CD14-positive monocyte (primary cell): ENCODE measurements around the gene CHMP4A. TPM values are rescaled to one million over a fixed set of nuclear protein-coding genes. Genes with fewer than 3 reads are reported as not detected.
A peak's percentile ranks its signal among the peaks of the same experiment; 100 is the strongest.

Experiments used
- DNase-seq, 3 donors: peaks; one replicate each; pipeline ENCODE4 v3.0.0-alpha.2; 2011 to 2022
- H2AFZ ChIP-seq: 2 replicates; pipeline ENCODE4 v1.6.0; 2012; ENCODE audit warnings: mild to moderate bottlenecking, low read depth, low read length, inconsistent platforms; ENCODE audit not compliant: insufficient read depth, poor library complexity, severe bottlenecking
- H3K27ac ChIP-seq, 2 donors: 1 replicate in 1 of 2; 2 replicates in 1 of 2; pipeline ENCODE4 v1.5.1; 2012 to 2013; ENCODE audit warnings: low read length in 2 of 2, control low read depth in 1 of 2, inconsistent platforms in 1 of 2, low read depth in 1 of 2, mild to moderate bottlenecking in 1 of 2
- H3K27me3 ChIP-seq, 2 donors: one replicate each; pipeline versions ENCODE4 v1.6.0 to v1.6.1; 2011 to 2013; ENCODE audit warnings: low read length in 2 of 2; ENCODE audit not compliant: control insufficient read depth in 2 of 2, insufficient read depth in 2 of 2
- H3K36me3 ChIP-seq, 2 donors: replicated peaks in 1 of 2; 1 replicate in 1 of 2; 2 replicates in 1 of 2; pipeline versions ENCODE4 v1.5.1 to v1.6.1; 2012 to 2013; ENCODE audit warnings: low read length in 2 of 2, control low read depth in 1 of 2, inconsistent platforms in 1 of 2, mild to moderate bottlenecking in 1 of 2; ENCODE audit not compliant: insufficient read depth in 2 of 2, control insufficient read depth in 1 of 2
- H3K4me1 ChIP-seq, 2 donors: 1 replicate in 1 of 2; 2 replicates in 1 of 2; pipeline versions ENCODE4 v1.5.1 to v1.6.1; 2012 to 2013; ENCODE audit warnings: low read length in 2 of 2, control low read depth in 1 of 2, inconsistent platforms in 1 of 2, mild to moderate bottlenecking in 1 of 2, moderate library complexity in 1 of 2; ENCODE audit not compliant: insufficient read depth in 2 of 2, control insufficient read depth in 1 of 2
- H3K4me2 ChIP-seq: replicated peaks from 2 replicates; pipeline ENCODE3; 2012; ENCODE audit warnings: low read length, moderate library complexity, mild to moderate bottlenecking; ENCODE audit not compliant: poor library complexity, severe bottlenecking; ENCODE audit errors: extremely low read depth
- H3K4me3 ChIP-seq, 3 experiments: fragments of 200-600 bp in 1 of 3; sonication (generic) in 1 of 3; replicated peaks in 1 of 3; 1 replicate in 2 of 3; 2 replicates in 1 of 3; pipeline ENCODE4 v1.5.1; 2011 to 2013; ENCODE audit warnings: low read length in 3 of 3, mild to moderate bottlenecking in 3 of 3, control low read depth in 2 of 3, low read depth in 2 of 3, inconsistent platforms in 1 of 3, moderate library complexity in 1 of 3
- H3K79me2 ChIP-seq: 2 replicates; pipeline ENCODE4 v1.6.0; 2012; ENCODE audit warnings: mild to moderate bottlenecking, control low read depth, inconsistent platforms, low read length, moderate library complexity; ENCODE audit not compliant: insufficient read depth
- H3K9ac ChIP-seq: 2 replicates; pipeline ENCODE4 v1.6.0; 2017; ENCODE audit warnings: low read length, mild to moderate bottlenecking; ENCODE audit not compliant: insufficient read depth, poor library complexity, severe bottlenecking
- H3K9me3 ChIP-seq, 2 donors: replicated peaks in 1 of 2; 1 replicate in 1 of 2; 2 replicates in 1 of 2; pipeline versions ENCODE4 v1.5.1 to v1.6.1; 2012 to 2013; ENCODE audit warnings: low read length in 2 of 2, control low read depth in 1 of 2; ENCODE audit not compliant: control insufficient read depth in 1 of 2, insufficient read depth in 1 of 2
- H4K20me1 ChIP-seq: 2 replicates; pipeline ENCODE4 v1.6.0; 2012; ENCODE audit warnings: mild to moderate bottlenecking, low read length, control low read depth, moderate library complexity; ENCODE audit not compliant: insufficient read depth
- H3K27ac Mint-ChIP-seq, 7 donors: one replicate each; pipeline ENCODE4 v1.8.0; 2020; ENCODE audit warnings: mild to moderate bottlenecking in 7 of 7, mixed read lengths in 7 of 7, moderate library complexity in 6 of 7, inconsistent platforms in 2 of 7
- H3K27me3 Mint-ChIP-seq, 3 donors: one replicate each; pipeline ENCODE4 v1.8.0; 2021 to 2022; ENCODE audit warnings: low read depth in 3 of 3, mild to moderate bottlenecking in 3 of 3, mixed read lengths in 3 of 3, moderate library complexity in 3 of 3, inconsistent platforms in 1 of 3
- H3K36me3 Mint-ChIP-seq, 2 donors: one replicate each; pipeline ENCODE4 v1.8.0; 2020; ENCODE audit warnings: mixed read lengths in 2 of 2, inconsistent platforms in 1 of 2, mild to moderate bottlenecking in 1 of 2
- H3K4me1 Mint-ChIP-seq: one replicate; pipeline ENCODE4 v1.8.0; 2020; ENCODE audit warnings: mild to moderate bottlenecking, mixed read lengths
- H3K4me3 Mint-ChIP-seq, 2 donors: one replicate each; pipeline ENCODE4 v1.8.0; 2020; ENCODE audit warnings: mild to moderate bottlenecking in 2 of 2, mixed read lengths in 2 of 2, moderate library complexity in 1 of 2
- H3K9me3 Mint-ChIP-seq, 7 donors: one replicate each; pipeline ENCODE4 v1.8.0; 2020 to 2022; ENCODE audit warnings: mixed read lengths in 7 of 7, mild to moderate bottlenecking in 6 of 7, moderate library complexity in 6 of 7, inconsistent platforms in 2 of 7
- CTCF ChIP-seq: fragments of 200-600 bp; IDR thresholded peaks from one replicate; pipeline ENCODE4 v1.8.0; 2022; ENCODE audit warnings: antibody characterized with exemption, mild to moderate bottlenecking
- WGBS: methylation state at CpG from one replicate; pipeline ENCODE4 v1.1.5; 2013; ENCODE audit warnings: missing lambda C conversion rate; ENCODE audit not compliant: insufficient coverage; 5-methylcytosine and 5-hydroxymethylcytosine counted together
- intact Hi-C, 2 donors: fragments of 100-400 bp; cut with micrococcal nuclease; formaldehyde crosslinking; loops; one replicate each; pipeline versions ENCODE4 v1.15.0 to v1.15.1; 2023
- polyA plus RNA-seq, 3 donors: library from polyadenylated mRNA; depleted of rRNA in 1 of 3; unstranded in 2 of 3; stranded (reverse) in 1 of 3; fragments of 300-500 nt in 2 of 3; fragments of >200 nt in 1 of 3; fragmentation: Illumina TruSeq in 2 of 3; gene quantifications; 1 replicate in 2 of 3; 2 replicates in 1 of 3; pipeline ENCODE4 v1.2.3, GENCODE V29; 2012 to 2021

The CHMP4A gene
- polyA plus RNA-seq, 3 donors = 99.0 to 128 (median 102) TPM

- Histone ChIP-seq H3K9me3 (no peaks in the 10 kb centered on the region), H3K27me3 (no peaks in the 10 kb centered on the region), H2AFZ (peak within 1 kb of the TSS; percentile 46), H3K4me3 (peak within 1 kb of the TSS in 2 of 3 experiments; percentile 11 to 68), H3K27ac (no peak within 1 kb of the TSS), H4K20me1 (peaks cover 40% of the 10 kb centered on the region), H3K4me1 (peaks cover 32 to 41% of the 10 kb centered on the region in 2 donors), H3K36me3 (peaks cover 33 to 61% of the 10 kb centered on the region in 2 donors), H3K79me2 (no peaks in the 10 kb centered on the region), H3K4me2 (peak within 1 kb of the TSS; percentile 71), H3K9ac (peak within 1 kb of the TSS; percentile 17)
- Mint-ChIP-seq H3K4me1 (peaks cover 42% of the 10 kb centered on the region), H3K27me3 (peaks cover 10 to 19% (median 16%) of the 10 kb centered on the region in 3 donors), H3K27ac (peak within 1 kb of the TSS in 6 of 7 donors; percentile 45 to 89 (median 78)), H3K4me3 (peak within 1 kb of the TSS; percentile 75 to 86), H3K36me3 (peaks cover 61 to 79% of the 10 kb centered on the region in 2 donors), H3K9me3 (peaks cover 0 to 2% (median 0%) of the 10 kb centered on the region in 7 donors)
- DNase-seq = peak; percentile 61 to 68 (median 65)
- TF ChIP-seq CTCF = no peak
- 7% methylated on average over 52 of the region's 63 CpGs for WGBS
- intact Hi-C loops = no loop called here
Measured at GRCh38 chr14:24171422-24172260, 41.6 kb downstream of the CHMP4A start, which contains the start of gene REC8. Gene REC8, plus strand, starts transcription at chr14:24172080. Its CDS starts 473 bp downstream, at chr14:24172553.

- H3K4me3 Mint-ChIP-seq = no peak overlapping the region
- Histone ChIP-seq H3K79me2 (peaks cover 23% of the 10 kb centered on the region), H3K27me3 (no peaks in the 10 kb centered on the region), H4K20me1 (peaks cover 72% of the 10 kb centered on the region), H3K9me3 (no peaks in the 10 kb centered on the region), H3K36me3 (peaks cover 62 to 71% of the 10 kb centered on the region in 2 donors), H3K27ac (peak overlapping the region; percentile 26 to 59), H2AFZ (no peak overlapping the region), H3K4me1 (peaks cover 58 to 81% of the 10 kb centered on the region in 2 donors), H3K4me3 (no peak overlapping the region), H3K4me2 (no peak overlapping the region), H3K9ac (no peak overlapping the region)
- H3K27ac Mint-ChIP-seq = peak overlapping the region; percentile 8 to 81 (median 71)
- peaks cover 0 to 2% (median 0%) of the 10 kb centered on the region in 7 donors for H3K9me3 Mint-ChIP-seq
- 69% methylated on average over 3 of the region's 3 CpGs for WGBS
- peaks cover 6 to 17% (median 16%) of the 10 kb centered on the region in 3 donors for H3K27me3 Mint-ChIP-seq
- TF ChIP-seq CTCF = no peak
- intact Hi-C loops = no loop called here
- H3K4me1 Mint-ChIP-seq = peaks cover 76% of the 10 kb centered on the region
- peak; percentile 23 to 35 (median 29) for DNase-seq
- H3K36me3 Mint-ChIP-seq = peaks cover 74 to 81% of the 10 kb centered on the region in 2 donors
Measured at GRCh38 chr14:24167469-24168114, 45.7 kb downstream of the CHMP4A start.
